ENCODE results near the gene KLF4.

Gene KLF4

DNA sequence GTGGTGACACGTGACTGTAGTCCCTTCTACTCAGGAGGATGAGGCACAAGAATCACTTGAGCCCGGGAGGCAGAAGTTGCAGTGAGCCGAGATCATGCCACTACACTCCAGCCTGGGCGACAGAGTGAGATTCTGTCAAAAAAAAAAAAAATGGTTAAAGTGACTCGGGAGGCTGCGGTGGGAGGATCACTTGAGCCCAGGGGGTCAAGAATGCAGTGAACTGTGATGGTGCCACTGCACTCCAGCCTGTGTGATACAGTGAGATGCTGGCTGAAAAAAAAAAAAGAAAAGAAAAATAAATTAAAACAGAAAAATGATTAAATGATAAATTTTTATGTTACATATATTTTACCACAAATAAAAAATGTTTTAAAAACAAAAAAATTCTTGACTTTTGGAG lies 51.9 kb downstream of the KLF4 start:
- Histone ChIP-seq H3K4me1 (ENCODE audit: insufficient read depth, low read length, poor library complexity, severe bottlenecking) (no peaks in the 10 kb centered on the region), H3K9me2 (replicated peaks; ENCODE audit: low read depth, low read length) (no peaks in the 10 kb centered on the region), H3K4me2 (ENCODE audit: low read depth, low read length, poor library complexity, severe bottlenecking) (no peak overlapping the region), H3K27me3 (ENCODE audit: insufficient read depth, low read length, poor library complexity, severe bottlenecking) (no peaks in the 10 kb centered on the region), H3K4me3 (ENCODE audit: low read length, poor library complexity, severe bottlenecking) (no peak overlapping the region), H3F3A (ENCODE audit: low read depth) (no peaks in the 10 kb centered on the region), H3K36me3 (ENCODE audit: insufficient read depth, low read length) (no peaks in the 10 kb centered on the region), H2AFZ (ENCODE audit: low read length) (no peak overlapping the region), H4K20me1 (ENCODE audit: insufficient read depth, low read length, poor library complexity, severe bottlenecking) (no peaks in the 10 kb centered on the region), H3K9me3 (ENCODE audit: insufficient read depth, low read depth, low read length) (no peaks in the 10 kb centered on the region), H3K9ac (ENCODE audit: low read depth, low read length, poor library complexity, severe bottlenecking) (no peak overlapping the region), H3K79me2 (ENCODE audit: insufficient read depth, low read length) (no peaks in the 10 kb centered on the region)
- TF ChIP-seq EZH2phosphoT487 (IDR thresholded peaks at IDR 0.05; ENCODE audit: borderline replicate concordance) (no peak), CTCF (conservative IDR thresholded peaks at IDR 0.05; ENCODE audit: low read length) (no peak)

- TF ChIP-seq CTCF (conservative IDR thresholded peaks at IDR 0.05; ENCODE audit: low read length) (no peak), EZH2phosphoT487 (IDR thresholded peaks at IDR 0.05; ENCODE audit: borderline replicate concordance) (no peak)
- H3K9me2 ChIP-seq (replicated peaks; ENCODE audit: low read depth, low read length): no peaks in the 10 kb centered on the region
- H4K20me1 ChIP-seq (ENCODE audit: insufficient read depth, low read length, poor library complexity, severe bottlenecking): no peaks in the 10 kb centered on the region
- no peak overlapping the region for H2AFZ ChIP-seq (ENCODE audit: low read length)
- H3K36me3 ChIP-seq (ENCODE audit: insufficient read depth, low read length): no peaks in the 10 kb centered on the region
- H3K4me3 ChIP-seq (ENCODE audit: low read length, poor library complexity, severe bottlenecking): no peak overlapping the region
- no peak overlapping the region for H3K4me2 ChIP-seq (ENCODE audit: low read depth, low read length, poor library complexity, severe bottlenecking)
- no peaks in the 10 kb centered on the region for H3K9me3 ChIP-seq (ENCODE audit: insufficient read depth, low read depth, low read length)
- H3K27me3 ChIP-seq (ENCODE audit: insufficient read depth, low read length, poor library complexity, severe bottlenecking): no peaks in the 10 kb centered on the region
- no peaks in the 10 kb centered on the region for H3F3A ChIP-seq (ENCODE audit: low read depth)
- H3K9ac ChIP-seq (ENCODE audit: low read depth, low read length, poor library complexity, severe bottlenecking): no peak overlapping the region
- no peaks in the 10 kb centered on the region for H3K79me2 ChIP-seq (ENCODE audit: insufficient read depth, low read length)
- H3K4me1 ChIP-seq (ENCODE audit: insufficient read depth, low read length, poor library complexity, severe bottlenecking): no peaks in the 10 kb centered on the region
Measured at GRCh38 chr9:107435415-107435814, 54.2 kb downstream of the KLF4 start.

Measured in Loucy (cell line).